ENCODE results near the gene INTS12. TPM values are rescaled to one million over a fixed set of nuclear protein-coding genes. Genes with fewer than 3 reads are reported as not detected.
A peak's percentile ranks its signal among the peaks of the same experiment; 100 is the strongest.
"Not testable (repeated sequence)": the region's sequence is repeated elsewhere in the genome, so short reads cannot be mapped to it uniquely, and the experiment has no call there.

INTS12 gene
- polyA plus RNA-seq, 5 donors: 33.0 to 41.6 (median 34.2) TPM

DNA sequence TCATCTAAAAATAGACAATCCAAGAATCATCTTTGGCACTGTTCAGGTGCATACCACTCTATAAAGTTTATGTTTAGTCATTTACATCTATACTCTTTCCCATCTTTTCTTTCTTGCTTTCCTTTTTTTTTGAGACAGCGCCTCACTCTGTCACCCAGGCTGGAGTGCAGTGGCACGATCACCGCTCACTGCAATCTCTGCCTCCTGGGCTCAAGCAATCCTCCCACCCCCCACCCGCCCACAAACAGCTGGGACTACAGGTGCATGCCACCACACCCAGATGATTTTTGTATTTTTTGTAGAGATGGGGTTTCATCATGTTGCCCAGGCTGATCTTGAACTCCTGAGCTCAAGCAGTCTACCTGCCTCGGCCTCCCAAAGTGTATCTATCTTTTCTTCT lies 13.7 kb downstream of the INTS12 start:
- not testable (repeated sequence) for DNase-seq

- DNase-seq: no peak
These were observed 21.9 kb downstream of the INTS12 start for GRCh38 chr4:105686571-105686970.

DNA sequence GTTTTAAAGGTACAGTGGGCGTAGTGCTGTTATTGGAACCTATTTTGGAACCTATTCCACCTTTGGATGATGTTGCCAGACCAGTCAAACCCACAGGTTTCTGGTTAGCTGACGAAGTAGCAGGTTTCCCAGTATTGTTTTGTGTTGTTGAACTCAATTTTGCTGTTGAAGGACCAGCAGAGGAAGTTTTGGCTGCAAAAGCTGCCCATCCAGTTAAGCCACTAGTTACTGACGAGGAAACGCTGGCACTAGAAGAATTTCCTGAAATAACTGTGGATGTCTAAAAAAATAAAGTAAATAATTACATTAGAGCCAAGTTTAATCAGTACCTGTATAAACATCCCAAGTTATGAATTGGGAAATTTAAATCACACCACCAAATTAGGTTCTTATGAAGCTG lies 25.5 kb downstream of the INTS12 start:
- peak; percentile 64 to 67 for DNase-seq

DNA sequence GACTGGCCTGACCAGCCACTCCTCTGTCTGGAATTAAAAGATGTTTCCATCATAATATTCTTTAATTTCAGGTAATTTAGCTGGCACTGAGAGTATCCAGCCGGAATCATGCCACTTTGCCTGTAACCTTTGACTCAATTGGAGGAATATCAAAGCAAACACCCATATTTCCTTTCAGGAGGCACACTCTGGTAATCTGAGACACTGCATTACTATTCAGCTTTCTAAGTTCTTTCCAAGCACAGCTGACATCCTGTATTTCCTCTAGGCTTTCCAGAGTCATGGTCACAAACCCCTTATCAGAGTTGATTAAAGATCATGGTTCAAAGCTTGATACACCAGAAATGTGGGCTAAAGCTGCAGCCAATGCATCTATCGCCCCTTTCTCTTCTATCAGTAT lies 29.3 kb downstream of the INTS12 start:
- DNase-seq: no peak

- no peak for DNase-seq
These were observed 30.8 kb downstream of the INTS12 start for GRCh38 chr4:105677709-105678108.

GRCh38 chr4:105674011-105674410 lies 34.5 kb downstream of the INTS12 start:
- no peak for DNase-seq

DNA sequence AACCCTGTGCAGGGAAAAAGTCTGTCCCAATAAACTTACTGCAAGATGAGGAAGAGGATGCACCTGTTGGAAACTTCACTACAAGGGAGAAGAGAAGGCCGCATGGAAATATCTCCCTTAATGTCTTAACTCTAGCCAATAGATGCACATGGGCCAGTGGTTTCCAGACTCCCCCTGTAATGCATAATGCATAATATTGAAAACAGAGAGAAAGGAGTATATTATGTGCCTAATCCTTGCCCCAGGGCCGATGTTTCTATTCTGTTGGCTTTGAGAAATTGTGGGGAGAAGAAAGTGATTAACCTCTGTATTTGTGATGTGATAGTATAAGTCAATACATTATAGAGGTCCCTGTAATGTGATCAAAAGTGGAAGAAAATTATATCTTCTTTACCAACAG lies 37.2 kb downstream of the INTS12 start:
- no peak for DNase-seq

- no peak for DNase-seq
These were observed 37.8 kb downstream of the INTS12 start for GRCh38 chr4:105670684-105671083.

GRCh38 chr4:105666693-105667092 lies 41.8 kb downstream of the INTS12 start:
- no peak for DNase-seq

DNA sequence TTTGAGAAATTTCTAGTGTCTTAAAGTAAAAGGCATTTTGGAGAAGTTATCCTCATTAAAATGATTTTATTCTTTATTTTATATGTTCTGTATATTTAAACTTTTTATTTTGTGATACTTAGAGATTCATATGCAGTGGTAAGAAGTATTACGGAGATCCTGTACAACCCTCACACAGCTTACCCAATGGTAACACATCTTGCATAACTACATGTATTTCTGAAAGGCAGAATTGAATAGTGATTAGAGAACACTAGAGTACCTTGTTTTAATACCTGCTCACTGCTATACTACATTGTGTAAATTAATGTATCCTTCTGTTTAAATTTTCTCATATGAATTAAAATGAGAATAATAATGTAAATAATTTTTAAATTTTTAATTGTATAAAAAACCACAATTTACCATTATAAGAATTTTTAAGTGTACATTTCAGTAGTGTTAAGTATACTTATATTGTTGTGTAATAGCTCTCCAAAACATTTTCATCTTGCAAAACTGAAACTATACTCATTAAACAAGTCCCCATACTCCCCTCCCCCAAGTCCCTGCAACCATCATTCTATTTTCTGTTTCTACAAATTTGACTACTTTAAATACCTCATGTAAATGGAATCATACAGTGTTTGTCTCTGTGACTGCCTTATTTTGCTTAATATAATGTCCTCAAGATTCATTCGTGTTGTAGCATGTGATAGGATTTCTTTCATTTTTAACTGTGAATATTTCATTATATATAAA lies 45.4 kb downstream of the INTS12 start:
- no peak for DNase-seq

DNA sequence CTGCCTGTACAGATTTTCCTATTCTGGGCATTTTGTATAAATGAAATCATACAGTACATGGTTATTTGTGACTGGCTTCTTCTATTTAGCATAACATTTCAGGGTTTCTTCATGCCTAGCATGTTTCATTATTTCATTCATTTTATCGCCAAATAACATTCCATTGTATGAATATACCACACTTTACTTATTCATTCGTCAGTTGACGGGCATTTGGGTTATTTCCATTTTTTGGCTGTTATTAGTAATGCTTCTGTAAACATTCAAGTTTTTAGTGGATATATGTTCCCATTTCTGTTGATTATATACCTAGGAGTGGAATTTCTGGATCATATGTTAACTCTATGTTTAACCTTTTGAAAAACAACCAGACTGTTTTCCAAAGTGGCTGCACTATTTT lies 47.5 kb downstream of the INTS12 start:
- no peak for DNase-seq

DNA sequence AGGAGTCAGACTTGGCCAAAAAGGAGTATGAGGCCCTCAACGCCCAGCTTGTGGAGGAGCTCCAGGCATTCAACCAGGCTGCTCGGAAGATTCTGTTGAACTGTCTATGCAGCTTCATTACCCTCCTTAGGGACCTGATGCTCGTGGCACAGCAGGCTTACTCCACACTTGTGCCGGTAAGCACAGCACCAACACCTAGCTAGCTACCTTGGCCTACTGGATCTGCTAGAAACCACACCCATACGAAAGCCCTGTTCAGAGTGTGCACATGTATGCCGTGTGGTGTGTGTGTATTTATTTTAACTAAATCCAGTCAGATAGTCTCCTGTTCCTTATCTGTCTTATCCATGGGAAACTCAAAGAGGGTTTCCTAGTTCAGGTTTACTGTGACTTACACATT lies 49.3 kb downstream of the INTS12 start:
- DNase-seq: no peak

GRCh38 chr4:105657117-105657765 lies 51.2 kb downstream of the INTS12 start:
- no peak for DNase-seq

DNA sequence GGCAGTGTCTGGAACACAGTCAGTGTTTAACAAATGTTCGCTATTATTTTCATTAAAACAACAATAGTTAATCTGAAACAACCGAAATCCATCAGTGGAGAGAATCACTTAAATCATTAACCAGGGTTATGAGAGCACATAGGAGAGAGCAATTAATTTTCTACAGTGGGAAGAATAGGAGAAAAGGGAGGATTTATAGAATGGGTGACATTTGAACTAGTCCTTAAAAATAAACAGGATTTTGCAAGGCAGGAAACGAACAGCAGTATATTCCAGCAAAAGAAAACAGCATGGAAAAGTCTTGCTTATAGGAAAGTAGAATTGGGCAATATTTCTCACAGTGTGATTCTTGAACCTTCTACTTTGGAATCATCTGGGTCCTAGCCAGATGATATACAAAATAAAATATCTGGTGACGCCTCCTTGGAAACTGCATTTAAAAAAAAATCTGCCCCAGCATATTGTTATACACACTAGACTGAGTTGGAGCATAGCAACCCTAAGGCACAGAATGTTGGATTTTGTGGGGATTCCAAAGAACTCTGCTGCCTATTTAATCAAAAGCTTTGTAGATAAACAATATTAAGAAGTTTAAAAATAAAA lies 56.1 kb downstream of the INTS12 start:
- peak; percentile 33 to 53 for DNase-seq

- DNase-seq: no peak
These were observed 56.6 kb downstream of the INTS12 start for GRCh38 chr4:105651884-105652283.

- DNase-seq: no peak
These were observed 58.3 kb downstream of the INTS12 start for GRCh38 chr4:105650190-105650589.

GRCh38 chr4:105645440-105645839 lies 63.0 kb downstream of the INTS12 start:
- DNase-seq: no peak

- no peak for DNase-seq
These were observed 64.2 kb downstream of the INTS12 start for GRCh38 chr4:105644257-105644656.

DNA sequence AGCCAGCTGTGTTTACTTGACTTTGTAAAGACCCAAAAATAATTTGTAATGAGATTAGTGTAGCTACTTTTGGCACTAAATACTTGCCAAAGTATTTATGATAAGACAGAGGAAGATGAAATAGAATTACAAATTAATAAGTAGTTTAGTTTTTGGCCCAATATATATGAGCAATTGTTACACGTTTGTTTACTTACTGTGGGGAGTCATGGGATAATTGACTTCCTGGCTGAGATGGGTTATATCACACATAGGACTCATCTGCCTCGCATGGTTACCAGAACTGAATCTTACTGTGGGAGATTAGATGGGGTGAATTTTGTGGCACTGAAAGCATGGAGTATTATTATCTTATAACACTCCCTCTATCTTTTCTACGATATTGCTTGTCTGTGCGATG lies 66.6 kb downstream of the INTS12 start:
- peak; percentile 66 to 74 for DNase-seq

DNA sequence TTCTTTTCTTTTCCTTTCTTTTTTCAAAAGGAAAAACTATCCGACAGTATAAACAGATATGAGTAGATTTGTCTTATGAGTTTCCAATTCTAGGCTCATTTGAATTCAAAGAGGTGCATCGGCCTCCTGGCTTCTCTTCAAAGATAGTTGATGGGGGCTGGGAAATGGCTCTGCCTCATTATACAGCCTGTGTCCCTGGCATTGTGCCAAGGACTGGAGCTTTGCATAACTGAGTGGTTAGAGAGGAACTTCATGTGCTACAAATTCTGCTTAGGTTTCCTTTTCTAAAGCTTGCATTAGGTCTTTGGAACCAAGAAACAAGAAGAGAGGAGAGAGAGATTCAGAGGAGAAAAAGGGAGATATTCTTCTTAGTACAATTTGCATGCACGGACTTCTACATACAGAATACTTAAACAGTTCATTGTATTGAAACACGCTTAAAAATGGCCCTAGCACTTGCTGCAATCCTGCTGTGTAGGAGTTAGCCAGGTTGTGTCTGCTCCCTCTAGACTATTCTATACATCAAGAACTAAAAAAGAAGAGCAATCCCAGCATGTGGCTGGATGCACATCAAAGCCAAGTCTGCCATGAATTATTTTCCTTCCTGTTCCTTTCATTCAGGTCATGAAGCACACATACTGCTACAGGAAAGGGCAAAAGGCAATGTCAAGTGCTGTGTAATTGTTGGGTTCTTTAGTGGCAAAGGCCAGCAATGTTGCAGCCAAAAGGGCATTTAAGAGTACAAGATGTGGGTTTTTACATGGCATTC lies 70.9 kb downstream of the INTS12 start:
- peak; percentile 77 to 81 for DNase-seq

DNA sequence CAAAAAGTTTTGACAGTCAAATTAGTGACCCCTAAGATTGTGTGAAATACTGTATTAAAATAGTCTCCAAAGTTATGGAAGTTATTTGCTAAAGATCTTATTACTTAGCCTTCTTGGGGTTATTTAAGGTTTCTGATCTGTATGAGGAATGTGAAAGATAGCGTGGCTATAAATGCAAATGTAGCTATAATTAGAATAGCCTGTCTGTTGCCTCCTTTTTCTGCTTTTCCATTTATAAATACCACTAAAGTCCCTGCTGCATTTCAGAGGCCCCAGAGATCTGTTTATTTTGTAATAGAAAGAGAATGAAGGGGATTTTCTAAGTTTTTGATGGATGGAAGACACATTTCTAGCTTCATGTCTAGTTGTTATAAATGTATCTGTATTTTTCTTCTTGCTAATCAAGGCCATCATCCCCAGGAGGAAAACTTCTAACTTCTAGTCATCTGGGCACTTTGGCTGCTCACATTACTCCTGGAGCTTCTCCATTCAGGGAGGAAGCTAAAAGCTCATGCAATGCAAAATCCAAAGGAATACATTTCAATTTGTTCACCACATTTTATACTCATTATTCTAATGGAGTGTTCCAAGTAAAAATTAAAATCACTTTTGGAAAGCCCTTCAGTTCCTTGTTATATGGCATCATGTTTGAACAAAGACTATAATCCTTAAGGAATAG lies 73.9 kb downstream of the INTS12 start:
- DNase-seq: no peak

DNA sequence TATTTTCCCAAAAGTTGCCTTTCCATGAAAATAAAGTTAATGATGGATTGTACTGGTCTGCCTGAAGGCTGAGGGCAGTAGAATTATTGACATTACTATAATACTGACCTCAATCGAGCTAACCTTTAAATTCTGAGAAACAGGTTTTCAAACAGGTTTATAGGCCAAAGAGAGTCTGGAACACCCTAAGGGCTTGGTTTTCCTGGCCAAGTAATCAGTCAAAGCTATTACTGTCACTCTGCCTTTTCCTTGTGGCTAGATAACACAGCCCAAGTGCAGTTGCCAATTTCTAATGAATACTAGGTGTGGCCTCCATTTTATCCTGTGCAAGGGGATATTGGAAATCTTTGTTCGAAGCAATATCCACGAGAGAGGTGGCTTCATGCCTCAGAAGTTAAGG lies 75.2 kb downstream of the INTS12 start:
- no peak for DNase-seq

Data from right lung (tissue), 5 donors.